ENCODE measurements around the gene TSPAN9.

The TSPAN9 gene

DNA sequence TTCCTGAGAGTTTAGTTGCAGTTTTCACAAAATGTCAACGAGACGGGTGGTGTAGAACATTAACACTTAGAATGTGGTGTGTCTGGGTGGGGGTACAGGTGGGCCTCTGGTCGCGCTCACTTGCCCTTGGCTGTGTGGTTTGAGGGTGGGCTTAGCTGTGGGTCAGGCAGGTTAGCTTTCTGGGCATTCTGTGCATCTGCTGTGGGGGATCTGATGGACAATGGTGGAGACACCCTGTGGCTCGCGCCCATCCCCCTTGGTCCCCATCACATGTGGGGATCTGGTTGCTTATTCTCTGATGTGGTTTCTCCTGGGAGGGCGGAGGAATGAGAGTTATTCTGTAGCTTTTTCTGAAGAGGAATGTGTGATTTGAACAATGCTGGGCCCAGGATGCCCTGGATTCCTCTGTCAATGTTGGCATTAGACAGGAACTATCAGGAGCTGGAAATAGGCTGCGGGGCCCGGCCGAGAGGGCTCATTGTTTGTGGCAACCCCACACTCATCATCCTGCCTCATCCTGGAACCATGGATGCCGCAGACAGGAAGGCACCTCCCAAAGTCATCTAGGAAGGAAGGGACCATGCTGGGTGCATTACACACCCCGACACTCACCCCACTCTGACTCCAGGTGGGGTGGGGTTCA is 101.6 kb downstream of the TSPAN9 start:
- Histone ChIP-seq H3K27me3 (ENCODE audit: control insufficient read depth in 1 of 2, insufficient read depth in 2 of 2, low read length in 2 of 2) (no peaks in the 10 kb centered on the region), H3K9ac (ENCODE audit: low read length in 2 of 2) (no peak overlapping the region), H3K36me3 (ENCODE audit: control insufficient read depth in 2 of 2, insufficient read depth in 2 of 2, low read length in 2 of 2) (no peaks in the 10 kb centered on the region), H3K9me3 (ENCODE audit: control insufficient read depth in 2 of 2, low read length in 2 of 2) (no peaks in the 10 kb centered on the region), H3K27ac (ENCODE audit: low read length) (no peak overlapping the region), H3K4me3 (ENCODE audit: low read length in 2 of 2) (no peak overlapping the region), H3K4me1 (ENCODE audit: control insufficient read depth, insufficient read depth, low read length) (no peaks in the 10 kb centered on the region)

- Histone ChIP-seq H3K9ac (ENCODE audit: low read length in 2 of 2) (no peak overlapping the region), H3K36me3 (ENCODE audit: control insufficient read depth in 2 of 2, insufficient read depth in 2 of 2, low read length in 2 of 2) (no peaks in the 10 kb centered on the region), H3K9me3 (ENCODE audit: control insufficient read depth in 2 of 2, low read length in 2 of 2) (no peaks in the 10 kb centered on the region), H3K27ac (ENCODE audit: low read length) (no peak overlapping the region), H3K27me3 (ENCODE audit: control insufficient read depth in 1 of 2, insufficient read depth in 2 of 2, low read length in 2 of 2) (no peaks in the 10 kb centered on the region), H3K4me1 (ENCODE audit: control insufficient read depth, insufficient read depth, low read length) (peaks cover under 1% of the 10 kb centered on the region), H3K4me3 (ENCODE audit: low read length in 2 of 2) (no peak overlapping the region)
Observed at GRCh38 chr12:3179731-3180130, 102.6 kb downstream of the TSPAN9 start.

DNA sequence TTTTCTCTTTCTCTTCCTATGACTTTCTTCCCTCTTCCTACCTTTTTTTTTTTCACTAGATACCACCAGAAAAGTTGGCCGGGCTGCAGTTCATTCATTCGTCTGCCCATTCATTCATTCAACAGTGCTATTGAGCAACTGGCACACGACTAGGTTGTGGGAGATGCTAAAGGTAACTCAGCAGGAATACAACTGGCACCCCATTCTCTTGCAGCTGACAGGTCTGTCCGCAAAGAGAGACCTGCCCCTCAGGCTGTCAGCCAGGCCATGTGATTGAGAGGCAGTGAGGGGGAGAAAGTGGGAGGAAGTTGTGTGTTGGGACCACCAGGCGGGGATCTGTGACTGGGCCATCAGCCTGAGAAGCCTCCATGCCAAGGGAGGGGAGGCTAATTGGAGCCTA is 105.2 kb downstream of the TSPAN9 start:
- H3K27ac ChIP-seq (ENCODE audit: low read length), result no peak overlapping the region
- no peaks in the 10 kb centered on the region for H3K27me3 ChIP-seq (ENCODE audit: control insufficient read depth in 1 of 2, insufficient read depth in 2 of 2, low read length in 2 of 2)
- H3K9ac ChIP-seq (ENCODE audit: low read length in 2 of 2), result no peak overlapping the region
- H3K4me1 ChIP-seq (ENCODE audit: control insufficient read depth, insufficient read depth, low read length), result peaks cover 13% of the 10 kb centered on the region
- H3K9me3 ChIP-seq (ENCODE audit: control insufficient read depth in 2 of 2, low read length in 2 of 2), result no peaks in the 10 kb centered on the region
- no peak overlapping the region for H3K4me3 ChIP-seq (ENCODE audit: low read length in 2 of 2)
- no peaks in the 10 kb centered on the region for H3K36me3 ChIP-seq (ENCODE audit: control insufficient read depth in 2 of 2, insufficient read depth in 2 of 2, low read length in 2 of 2)

DNA sequence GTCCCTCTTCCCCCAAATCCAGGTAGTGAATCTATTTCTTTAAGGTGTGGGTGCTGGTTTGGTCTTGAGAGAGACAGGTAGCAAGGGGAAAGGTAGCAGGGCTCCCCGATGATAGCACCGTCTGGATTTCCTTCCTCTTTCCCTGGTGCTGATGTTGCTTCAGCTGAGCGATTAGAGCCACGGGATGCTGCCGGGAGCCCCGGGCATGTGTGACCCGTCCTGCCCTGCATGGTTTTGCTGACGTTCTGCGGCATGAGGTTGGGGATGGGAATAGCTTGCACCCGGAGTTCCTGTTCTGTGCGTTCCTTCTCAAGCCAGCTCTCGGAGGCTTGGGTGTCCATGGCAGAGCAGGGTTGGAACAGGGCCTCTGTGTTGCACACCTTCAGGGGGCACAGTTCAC is 107.3 kb downstream of the TSPAN9 start:
- Histone ChIP-seq H3K9ac (ENCODE audit: low read length in 2 of 2) (no peak overlapping the region), H3K27me3 (ENCODE audit: control insufficient read depth in 1 of 2, insufficient read depth in 2 of 2, low read length in 2 of 2) (no peaks in the 10 kb centered on the region), H3K27ac (ENCODE audit: low read length) (no peak overlapping the region), H3K36me3 (ENCODE audit: control insufficient read depth in 2 of 2, insufficient read depth in 2 of 2, low read length in 2 of 2) (no peaks in the 10 kb centered on the region), H3K4me1 (ENCODE audit: control insufficient read depth, insufficient read depth, low read length) (peaks cover 13% of the 10 kb centered on the region), H3K4me3 (ENCODE audit: low read length in 2 of 2) (no peak overlapping the region), H3K9me3 (ENCODE audit: control insufficient read depth in 2 of 2, low read length in 2 of 2) (no peaks in the 10 kb centered on the region)

GRCh38 chr12:3185260-3185870 is 108.2 kb downstream of the TSPAN9 start:
- Histone ChIP-seq H3K9me3 (ENCODE audit: control insufficient read depth in 2 of 2, low read length in 2 of 2) (no peaks in the 10 kb centered on the region), H3K4me3 (ENCODE audit: low read length in 2 of 2) (no peak overlapping the region), H3K4me1 (ENCODE audit: control insufficient read depth, insufficient read depth, low read length) (peaks cover 13% of the 10 kb centered on the region), H3K27ac (ENCODE audit: low read length) (no peak overlapping the region), H3K36me3 (ENCODE audit: control insufficient read depth in 2 of 2, insufficient read depth in 2 of 2, low read length in 2 of 2) (no peaks in the 10 kb centered on the region), H3K9ac (ENCODE audit: low read length in 2 of 2) (no peak overlapping the region), H3K27me3 (ENCODE audit: control insufficient read depth in 1 of 2, insufficient read depth in 2 of 2, low read length in 2 of 2) (no peaks in the 10 kb centered on the region)

GRCh38 chr12:3186546-3187215 is 109.5 kb downstream of the TSPAN9 start:
- no peaks in the 10 kb centered on the region for H3K27me3 ChIP-seq (ENCODE audit: control insufficient read depth in 1 of 2, insufficient read depth in 2 of 2, low read length in 2 of 2)
- peaks cover 13% of the 10 kb centered on the region for H3K4me1 ChIP-seq (ENCODE audit: control insufficient read depth, insufficient read depth, low read length)
- no peaks in the 10 kb centered on the region for H3K9me3 ChIP-seq (ENCODE audit: control insufficient read depth in 2 of 2, low read length in 2 of 2)
- H3K27ac ChIP-seq (ENCODE audit: low read length), result no peak overlapping the region
- no peak overlapping the region for H3K4me3 ChIP-seq (ENCODE audit: low read length in 2 of 2)
- no peaks in the 10 kb centered on the region for H3K36me3 ChIP-seq (ENCODE audit: control insufficient read depth in 2 of 2, insufficient read depth in 2 of 2, low read length in 2 of 2)
- no peak overlapping the region for H3K9ac ChIP-seq (ENCODE audit: low read length in 2 of 2)

- Histone ChIP-seq H3K9ac (ENCODE audit: low read length in 2 of 2) (no peak overlapping the region), H3K4me1 (ENCODE audit: control insufficient read depth, insufficient read depth, low read length) (peaks cover 13% of the 10 kb centered on the region), H3K9me3 (ENCODE audit: control insufficient read depth in 2 of 2, low read length in 2 of 2) (no peaks in the 10 kb centered on the region), H3K27me3 (ENCODE audit: control insufficient read depth in 1 of 2, insufficient read depth in 2 of 2, low read length in 2 of 2) (no peaks in the 10 kb centered on the region), H3K36me3 (ENCODE audit: control insufficient read depth in 2 of 2, insufficient read depth in 2 of 2, low read length in 2 of 2) (no peaks in the 10 kb centered on the region), H3K4me3 (ENCODE audit: low read length in 2 of 2) (no peak overlapping the region), H3K27ac (ENCODE audit: low read length) (no peak overlapping the region)
Observed at GRCh38 chr12:3187846-3188770, 110.9 kb downstream of the TSPAN9 start.

DNA sequence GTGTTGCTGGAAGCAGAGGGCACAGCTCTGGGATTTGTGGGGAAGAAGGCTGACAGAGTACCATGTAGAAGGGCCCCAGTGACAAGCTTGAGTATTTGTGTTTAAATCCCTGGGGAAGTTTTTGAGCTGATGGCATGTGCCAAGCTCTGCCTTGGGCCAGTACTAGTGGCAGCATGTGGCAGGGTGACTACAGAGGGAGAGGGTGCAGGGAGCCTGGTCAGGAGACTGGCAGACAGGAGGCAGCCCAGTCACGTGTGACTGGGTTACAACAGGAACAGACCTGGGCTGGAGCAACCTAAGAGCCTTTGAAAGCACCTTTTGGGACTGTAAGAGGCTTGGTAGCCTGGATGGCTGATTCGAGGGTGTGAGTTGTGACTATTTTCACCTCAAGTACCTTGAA is 112.1 kb downstream of the TSPAN9 start:
- H3K27ac ChIP-seq (ENCODE audit: low read length), result no peak overlapping the region
- H3K9me3 ChIP-seq (ENCODE audit: control insufficient read depth in 2 of 2, low read length in 2 of 2), result no peaks in the 10 kb centered on the region
- no peak overlapping the region for H3K9ac ChIP-seq (ENCODE audit: low read length in 2 of 2)
- H3K4me3 ChIP-seq (ENCODE audit: low read length in 2 of 2), result no peak overlapping the region
- H3K4me1 ChIP-seq (ENCODE audit: control insufficient read depth, insufficient read depth, low read length), result peaks cover 13% of the 10 kb centered on the region
- no peaks in the 10 kb centered on the region for H3K36me3 ChIP-seq (ENCODE audit: control insufficient read depth in 2 of 2, insufficient read depth in 2 of 2, low read length in 2 of 2)
- no peaks in the 10 kb centered on the region for H3K27me3 ChIP-seq (ENCODE audit: control insufficient read depth in 1 of 2, insufficient read depth in 2 of 2, low read length in 2 of 2)

GRCh38 chr12:3190101-3190500 is 112.9 kb downstream of the TSPAN9 start:
- no peaks in the 10 kb centered on the region for H3K27me3 ChIP-seq (ENCODE audit: control insufficient read depth in 1 of 2, insufficient read depth in 2 of 2, low read length in 2 of 2)
- H3K9me3 ChIP-seq (ENCODE audit: control insufficient read depth in 2 of 2, low read length in 2 of 2), result no peaks in the 10 kb centered on the region
- no peaks in the 10 kb centered on the region for H3K36me3 ChIP-seq (ENCODE audit: control insufficient read depth in 2 of 2, insufficient read depth in 2 of 2, low read length in 2 of 2)
- no peak overlapping the region for H3K27ac ChIP-seq (ENCODE audit: low read length)
- peaks cover 8% of the 10 kb centered on the region for H3K4me1 ChIP-seq (ENCODE audit: control insufficient read depth, insufficient read depth, low read length)
- H3K9ac ChIP-seq (ENCODE audit: low read length in 2 of 2), result no peak overlapping the region
- no peak overlapping the region for H3K4me3 ChIP-seq (ENCODE audit: low read length in 2 of 2)

DNA sequence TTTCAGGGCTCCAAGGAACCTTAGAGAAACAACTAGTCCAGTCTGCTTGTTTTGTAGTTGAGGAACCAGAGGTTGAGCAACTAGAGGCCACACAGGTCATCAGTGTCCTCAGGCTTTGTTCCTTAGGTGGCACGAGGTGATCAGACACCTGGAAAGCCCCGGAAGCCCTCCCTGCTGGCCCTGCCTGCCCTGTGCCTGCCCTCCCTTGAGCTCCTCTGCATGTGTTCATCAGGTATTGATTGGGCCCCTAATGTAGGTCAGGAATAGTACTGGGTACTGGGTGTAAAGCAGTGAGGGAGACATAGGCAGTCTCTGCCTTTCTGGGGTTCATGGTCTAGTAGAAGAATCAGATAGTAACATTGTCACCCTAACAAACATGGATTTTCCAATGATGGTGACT is 114.3 kb downstream of the TSPAN9 start:
- H3K27me3 ChIP-seq (ENCODE audit: control insufficient read depth in 1 of 2, insufficient read depth in 2 of 2, low read length in 2 of 2), result no peaks in the 10 kb centered on the region

More for the DNA sequence above, 114.3 kb downstream of the TSPAN9 start:
- Histone ChIP-seq H3K4me1 (ENCODE audit: control insufficient read depth, insufficient read depth, low read length) (no peaks in the 10 kb centered on the region), H3K36me3 (ENCODE audit: control insufficient read depth in 2 of 2, insufficient read depth in 2 of 2, low read length in 2 of 2) (no peaks in the 10 kb centered on the region), H3K9ac (ENCODE audit: low read length in 2 of 2) (no peak overlapping the region), H3K27ac (ENCODE audit: low read length) (no peak overlapping the region), H3K4me3 (ENCODE audit: low read length in 2 of 2) (no peak overlapping the region), H3K9me3 (ENCODE audit: control insufficient read depth in 2 of 2, low read length in 2 of 2) (no peaks in the 10 kb centered on the region)

Data from stomach smooth muscle (tissue), 2 donors.